ENCODE measurements around the gene ORC3.
"Not testable (repeated sequence)": the region's sequence is repeated elsewhere in the genome, so short reads cannot be mapped to it uniquely, and the experiment has no call there.

ORC3 gene

GRCh38 chr6:87600576-87600975, 10.6 kb downstream of the ORC3 start:
- Histone ChIP-seq H3K27me3 (no peaks in the 10 kb centered on the region), H3K4me1 (ENCODE audit: control insufficient read depth in 1 of 2, insufficient read depth in 1 of 2, low read depth in 1 of 2, low read length in 1 of 2) (peaks cover 8 to 10% of the 10 kb centered on the region in 2 experiments), H3K27ac (peak overlapping the region; percentile 42), H3K4me3 (ENCODE audit: low read depth in 1 of 2, low read length in 1 of 2) (no peak overlapping the region), H3K36me3 (peaks cover 7% of the 10 kb centered on the region), H3K9me3 (no peaks in the 10 kb centered on the region)
- no peak for TF ChIP-seq CTCF (IDR thresholded peaks at IDR 0.05)

GRCh38 chr6:87606199-87606598, 16.3 kb downstream of the ORC3 start:
- no peak overlapping the region for H3K4me3 ChIP-seq (ENCODE audit: low read depth in 1 of 2, low read length in 1 of 2)
- no peak overlapping the region for H3K27ac ChIP-seq
- H3K9me3 ChIP-seq: no peaks in the 10 kb centered on the region
- H3K36me3 ChIP-seq: peaks cover 25% of the 10 kb centered on the region
- H3K4me1 ChIP-seq (ENCODE audit: control insufficient read depth in 1 of 2, insufficient read depth in 1 of 2, low read depth in 1 of 2, low read length in 1 of 2): no peaks in the 10 kb centered on the region
- no peak for TF ChIP-seq CTCF (IDR thresholded peaks at IDR 0.05)
- no peaks in the 10 kb centered on the region for H3K27me3 ChIP-seq

- TF ChIP-seq CTCF (IDR thresholded peaks at IDR 0.05): no peak
- H3K4me1 ChIP-seq (ENCODE audit: control insufficient read depth in 1 of 2, insufficient read depth in 1 of 2, low read depth in 1 of 2, low read length in 1 of 2): no peaks in the 10 kb centered on the region
- H3K27ac ChIP-seq: no peak overlapping the region
- no peaks in the 10 kb centered on the region for H3K27me3 ChIP-seq
- peaks cover 48% of the 10 kb centered on the region for H3K36me3 ChIP-seq
- no peak overlapping the region for H3K4me3 ChIP-seq (ENCODE audit: low read depth in 1 of 2, low read length in 1 of 2)
- no peaks in the 10 kb centered on the region for H3K9me3 ChIP-seq
Observed at GRCh38 chr6:87608802-87609201, 18.9 kb downstream of the ORC3 start.

GRCh38 chr6:87613018-87613417, 23.1 kb downstream of the ORC3 start:
- H3K36me3 ChIP-seq: peaks cover 43% of the 10 kb centered on the region

GRCh38 chr6:87617405-87617804, 27.5 kb downstream of the ORC3 start:
- H3K4me3 ChIP-seq (ENCODE audit: low read depth in 1 of 2, low read length in 1 of 2): no peak overlapping the region
- no peak for TF ChIP-seq CTCF (IDR thresholded peaks at IDR 0.05)
- H3K4me1 ChIP-seq (ENCODE audit: control insufficient read depth in 1 of 2, insufficient read depth in 1 of 2, low read depth in 1 of 2, low read length in 1 of 2): no peaks in the 10 kb centered on the region
- no peaks in the 10 kb centered on the region for H3K9me3 ChIP-seq
- H3K27ac ChIP-seq: no peak overlapping the region
- H3K36me3 ChIP-seq: peaks cover 31% of the 10 kb centered on the region
- no peaks in the 10 kb centered on the region for H3K27me3 ChIP-seq

More at GRCh38 chr6:87613018-87613417, 23.1 kb downstream of the ORC3 start:
- H3K9me3 ChIP-seq; H3K27ac ChIP-seq; H3K4me1 ChIP-seq (ENCODE audit: control insufficient read depth in 1 of 2, insufficient read depth in 1 of 2, low read depth in 1 of 2, low read length in 1 of 2); H3K4me3 ChIP-seq (ENCODE audit: low read depth in 1 of 2, low read length in 1 of 2); H3K27me3 ChIP-seq: not testable (repeated sequence)

GRCh38 chr6:87618531-87618930, 28.6 kb downstream of the ORC3 start:
- TF ChIP-seq CTCF (IDR thresholded peaks at IDR 0.05): no peak
- Histone ChIP-seq H3K27ac (no peak overlapping the region), H3K27me3 (no peaks in the 10 kb centered on the region), H3K9me3 (no peaks in the 10 kb centered on the region), H3K4me3 (ENCODE audit: low read depth in 1 of 2, low read length in 1 of 2) (no peak overlapping the region), H3K4me1 (ENCODE audit: control insufficient read depth in 1 of 2, insufficient read depth in 1 of 2, low read depth in 1 of 2, low read length in 1 of 2) (no peaks in the 10 kb centered on the region), H3K36me3 (peaks cover 29% of the 10 kb centered on the region)
